ENCODE data around the gene DEPDC1.

DEPDC1 gene

DNA sequence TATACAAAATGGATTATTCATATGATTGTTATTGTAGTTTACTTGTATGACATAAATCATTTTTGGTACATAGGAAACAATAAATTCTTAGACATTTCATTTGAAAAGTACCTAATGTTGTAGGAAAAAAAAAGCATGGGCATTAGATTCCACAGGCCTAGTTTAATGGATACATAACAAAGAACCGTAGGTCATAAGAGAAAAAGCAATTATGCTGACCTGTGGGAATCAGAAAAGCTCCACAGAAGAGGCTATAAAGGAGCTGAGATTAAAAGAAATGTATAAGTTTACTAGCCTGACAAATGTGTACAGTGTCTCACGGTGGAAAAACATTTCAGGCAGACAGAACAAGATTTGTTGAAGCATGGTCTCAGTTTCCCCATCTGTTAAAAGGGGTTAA, 3.7 kb downstream of the DEPDC1 start:
- TF ChIP-seq GATA2 (IDR thresholded peaks at IDR 0.05; ENCODE audit: low read depth, low read length) (no peak), GATA3 (IDR thresholded peaks at IDR 0.05; ENCODE audit: low read depth, low read length) (no peak)

DNA sequence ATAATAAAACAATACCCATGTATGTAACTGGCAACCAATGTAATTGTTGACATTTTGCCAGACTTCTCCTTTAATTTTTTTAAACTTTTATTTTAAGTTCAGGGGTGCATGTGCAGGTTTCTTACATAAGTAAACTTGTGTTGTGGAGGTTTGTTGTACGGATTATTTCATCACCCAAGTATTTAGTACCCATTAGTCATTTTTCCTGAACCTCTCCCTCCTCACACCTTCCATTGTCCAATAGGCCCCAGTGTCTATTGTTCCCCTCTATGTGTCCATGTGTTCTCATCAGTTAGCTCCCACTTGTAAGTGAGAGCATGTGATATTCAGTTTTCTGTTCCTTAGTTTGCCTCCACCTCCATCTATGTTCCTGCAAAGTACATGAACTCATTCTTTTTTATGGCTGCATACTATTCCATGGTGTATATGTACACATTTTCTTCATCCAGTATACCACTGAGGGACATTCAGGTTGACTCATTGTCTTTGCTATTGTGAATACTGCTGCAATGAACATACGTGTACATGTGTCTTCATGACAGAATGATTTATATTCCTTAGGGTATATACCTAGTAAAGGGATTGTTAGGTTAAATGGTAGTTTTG, 6.7 kb downstream of the DEPDC1 start:
- no peak for TF ChIP-seq GATA2 (IDR thresholded peaks at IDR 0.05; ENCODE audit: low read depth, low read length)
- no peak for TF ChIP-seq GATA3 (IDR thresholded peaks at IDR 0.05; ENCODE audit: low read depth, low read length)

DNA sequence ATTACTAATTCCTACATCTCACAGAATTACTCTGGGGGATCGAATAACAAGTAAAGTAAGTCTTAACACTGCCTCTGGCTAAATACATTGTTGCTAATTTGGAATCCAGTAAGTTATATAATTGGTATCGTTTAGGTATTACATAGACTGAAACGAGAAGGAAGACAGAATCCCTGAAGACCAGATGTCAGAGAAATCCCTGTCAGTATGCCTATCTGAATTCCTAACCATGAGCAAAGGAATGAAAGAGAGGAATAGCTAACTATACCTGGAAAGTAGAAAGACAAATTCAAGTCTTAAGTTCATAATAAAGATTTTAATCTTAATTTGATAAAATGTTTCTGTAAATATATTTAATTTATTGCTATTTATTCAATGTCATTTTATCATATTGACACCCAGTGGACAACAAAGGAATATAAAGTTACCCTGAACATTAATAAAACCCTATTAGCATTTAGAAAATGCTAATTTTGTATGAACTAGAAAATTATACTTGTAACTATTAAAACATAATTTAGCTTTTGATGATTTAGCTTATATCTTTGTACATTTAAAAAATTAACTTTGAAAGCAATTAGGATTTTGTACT, 11.4 kb downstream of the DEPDC1 start:
- TF ChIP-seq GATA3 (IDR thresholded peaks at IDR 0.05; ENCODE audit: low read depth, low read length) (no peak), GATA2 (IDR thresholded peaks at IDR 0.05; ENCODE audit: low read depth, low read length) (no peak)

DNA sequence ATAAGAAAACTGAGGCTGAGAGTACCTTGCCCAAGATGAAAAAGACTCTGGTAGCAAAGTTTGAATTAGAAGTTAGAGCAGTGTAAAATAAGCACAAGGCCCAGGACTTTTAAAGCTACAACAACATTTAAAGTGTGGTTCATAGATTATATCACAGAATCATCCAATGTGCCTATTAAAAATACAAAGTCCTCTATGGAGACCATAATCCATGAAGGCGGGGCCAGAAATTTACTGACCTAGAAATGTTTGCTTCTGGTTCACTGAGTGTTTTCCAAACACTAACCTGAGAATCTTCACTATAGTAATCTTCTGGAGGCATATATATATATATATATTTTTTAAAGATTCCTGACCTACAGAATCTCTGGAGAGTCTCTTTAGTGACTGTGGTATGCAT, 12.3 kb downstream of the DEPDC1 start:
- TF ChIP-seq GATA3 (IDR thresholded peaks at IDR 0.05; ENCODE audit: low read depth, low read length) (no peak), GATA2 (IDR thresholded peaks at IDR 0.05; ENCODE audit: low read depth, low read length) (no peak)

DNA sequence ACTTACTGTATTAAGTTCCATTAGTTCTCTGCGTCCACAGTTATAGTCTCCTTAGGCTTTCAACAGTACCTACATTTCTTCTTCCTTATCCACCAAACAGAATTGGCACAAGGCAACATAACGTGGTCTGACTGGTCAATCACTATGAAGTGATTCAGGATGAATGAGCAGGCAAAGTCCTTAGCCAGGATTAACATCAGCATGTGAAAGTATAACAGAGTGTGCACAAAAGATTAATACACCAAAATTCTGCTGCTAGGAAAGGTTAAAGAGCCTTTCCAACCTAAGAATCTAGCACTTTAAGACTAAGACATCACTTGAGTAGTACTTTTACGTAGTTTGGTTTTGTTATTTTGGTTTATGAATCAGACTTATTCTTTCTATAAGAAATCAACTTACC, 15.8 kb downstream of the DEPDC1 start:
- TF ChIP-seq GATA3 (IDR thresholded peaks at IDR 0.05; ENCODE audit: low read depth, low read length) (no peak), GATA2 (IDR thresholded peaks at IDR 0.05; ENCODE audit: low read depth, low read length) (no peak)

DNA sequence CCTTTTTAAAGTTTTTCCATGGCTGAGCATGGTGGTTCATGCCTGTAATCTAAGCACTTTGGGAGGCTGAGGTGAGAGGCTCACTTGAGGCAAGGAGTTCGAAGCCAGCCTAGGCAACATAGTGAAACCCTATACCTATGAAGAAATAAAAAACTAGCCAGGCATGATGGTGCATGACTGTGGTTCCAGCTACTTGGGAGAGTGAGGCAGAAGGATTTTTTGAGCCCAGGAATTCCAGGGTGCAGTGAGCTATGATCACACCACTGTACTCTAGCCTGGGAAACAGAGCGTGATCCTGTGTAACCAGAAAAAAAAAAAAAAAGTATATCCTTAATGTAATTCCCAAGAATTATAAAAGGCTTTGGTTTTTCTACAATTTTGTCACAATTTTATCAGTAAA, 17.4 kb downstream of the DEPDC1 start:
- TF ChIP-seq GATA3 (IDR thresholded peaks at IDR 0.05; ENCODE audit: low read depth, low read length): no peak
- no peak for TF ChIP-seq GATA2 (IDR thresholded peaks at IDR 0.05; ENCODE audit: low read depth, low read length)

DNA sequence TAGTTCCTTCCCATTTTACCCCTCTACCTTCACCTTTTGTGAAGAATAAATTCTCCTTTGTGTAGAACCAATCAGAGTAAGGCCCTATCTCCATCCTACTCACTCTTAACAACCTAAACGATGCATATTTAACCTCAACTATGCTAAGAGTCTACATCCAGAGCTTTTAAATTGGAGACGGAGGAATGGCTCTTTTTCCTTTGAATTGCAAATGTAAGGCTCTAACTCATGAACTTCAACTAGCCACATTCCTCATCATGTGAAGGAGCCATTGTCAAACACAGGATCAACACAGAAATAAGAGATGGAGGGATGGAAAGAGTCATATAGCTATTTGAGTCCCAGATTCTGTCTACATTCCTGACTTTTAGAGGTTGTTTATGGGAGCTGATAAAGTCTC, 18.2 kb downstream of the DEPDC1 start:
- no peak for TF ChIP-seq GATA3 (IDR thresholded peaks at IDR 0.05; ENCODE audit: low read depth, low read length)
- TF ChIP-seq GATA2 (IDR thresholded peaks at IDR 0.05; ENCODE audit: low read depth, low read length): no peak

DNA sequence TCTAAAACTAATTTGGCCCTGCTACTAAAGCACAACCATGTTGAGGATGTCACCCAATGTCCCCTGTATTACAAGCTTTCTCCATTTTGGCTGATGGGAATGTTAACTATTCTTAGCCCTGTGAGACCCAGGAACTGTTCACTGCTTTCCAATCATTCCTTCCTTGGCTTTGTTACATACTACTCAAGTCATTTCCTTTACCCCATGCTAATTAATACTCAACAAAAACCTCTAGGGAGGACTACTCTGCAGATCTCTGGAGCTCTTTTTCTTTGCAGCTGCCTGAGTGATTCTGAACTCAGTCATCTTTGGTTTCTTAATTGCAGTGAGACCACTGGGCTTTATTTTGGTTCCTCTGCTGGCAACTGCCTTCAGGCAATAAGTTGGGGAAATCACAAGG, 23.8 kb downstream of the DEPDC1 start:
- TF ChIP-seq GATA2 (IDR thresholded peaks at IDR 0.05; ENCODE audit: low read depth, low read length): no peak
- TF ChIP-seq GATA3 (IDR thresholded peaks at IDR 0.05; ENCODE audit: low read depth, low read length): no peak

DNA sequence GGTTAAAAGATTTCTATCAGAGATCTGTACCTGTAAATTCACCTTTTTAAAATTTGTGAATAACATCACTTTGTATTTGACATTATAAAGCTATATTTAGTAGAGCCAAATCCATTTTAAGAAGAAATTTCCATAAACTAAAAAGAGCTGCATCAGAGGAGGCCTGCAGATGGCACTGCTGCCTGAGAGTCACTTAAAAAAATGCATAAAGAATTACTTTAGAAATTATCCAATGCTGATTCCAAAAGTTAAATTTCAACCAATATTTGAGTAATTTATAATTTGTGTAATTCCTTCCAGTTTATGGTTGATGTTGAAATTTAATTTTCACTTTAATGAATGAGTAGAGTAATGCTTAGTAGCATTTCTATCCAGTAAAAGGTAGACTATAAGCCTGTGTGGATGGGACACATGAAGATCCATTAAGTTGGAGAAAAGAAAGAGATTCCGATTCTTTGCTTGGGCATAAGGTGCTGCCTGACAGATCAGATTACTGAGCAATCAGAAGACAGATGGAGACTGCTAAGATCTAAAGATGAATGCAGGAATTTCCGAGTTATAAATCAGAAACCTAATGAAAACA, 26.4 kb downstream of the DEPDC1 start:
- TF ChIP-seq GATA2 (IDR thresholded peaks at IDR 0.05; ENCODE audit: low read depth, low read length) (no peak), GATA3 (IDR thresholded peaks at IDR 0.05; ENCODE audit: low read depth, low read length) (no peak)

DNA sequence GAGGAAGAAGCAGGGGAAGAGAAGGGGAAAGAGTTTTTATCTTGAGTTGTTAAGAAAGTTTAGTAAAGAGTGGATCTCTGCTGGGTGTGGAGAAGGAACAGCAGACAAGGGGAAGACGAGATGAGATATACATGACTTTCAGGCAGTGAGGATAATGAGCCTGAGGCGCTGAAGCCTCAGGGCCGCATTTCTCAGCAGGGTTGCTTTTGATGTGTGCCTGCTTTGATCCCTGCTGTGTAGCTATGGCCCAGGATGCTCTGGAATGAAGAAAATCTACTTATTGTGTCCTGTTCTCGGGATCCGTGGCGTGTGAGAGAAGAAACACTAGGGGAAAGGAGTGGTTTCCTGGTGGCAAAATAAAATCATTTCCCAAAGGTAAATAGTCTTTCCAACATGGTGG, 32.0 kb downstream of the DEPDC1 start:
- TF ChIP-seq GATA3 (IDR thresholded peaks at IDR 0.05; ENCODE audit: low read depth, low read length) (no peak), GATA2 (IDR thresholded peaks at IDR 0.05; ENCODE audit: low read depth, low read length) (no peak)

DNA sequence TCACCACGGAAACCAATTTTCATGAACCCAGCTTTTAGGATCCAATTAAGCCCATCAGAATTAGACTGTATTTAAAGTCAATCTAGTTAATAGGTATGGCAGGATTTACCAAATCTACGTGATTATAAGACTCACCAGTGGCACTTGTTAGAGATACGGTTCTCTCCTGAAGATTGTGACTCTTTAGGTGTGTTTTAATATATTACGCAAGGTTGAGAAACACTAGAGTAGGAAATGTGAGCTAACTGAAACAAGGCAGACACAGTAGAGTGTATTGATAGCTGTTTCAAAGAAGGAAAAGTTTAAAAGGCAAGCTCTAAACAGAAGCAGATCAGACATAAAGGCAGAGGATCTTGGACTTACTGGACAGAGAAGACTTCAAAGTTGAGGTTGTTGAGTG, 35.9 kb downstream of the DEPDC1 start:
- TF ChIP-seq GATA2 (IDR thresholded peaks at IDR 0.05; ENCODE audit: low read depth, low read length) (no peak), GATA3 (IDR thresholded peaks at IDR 0.05; ENCODE audit: low read depth, low read length) (no peak)

DNA sequence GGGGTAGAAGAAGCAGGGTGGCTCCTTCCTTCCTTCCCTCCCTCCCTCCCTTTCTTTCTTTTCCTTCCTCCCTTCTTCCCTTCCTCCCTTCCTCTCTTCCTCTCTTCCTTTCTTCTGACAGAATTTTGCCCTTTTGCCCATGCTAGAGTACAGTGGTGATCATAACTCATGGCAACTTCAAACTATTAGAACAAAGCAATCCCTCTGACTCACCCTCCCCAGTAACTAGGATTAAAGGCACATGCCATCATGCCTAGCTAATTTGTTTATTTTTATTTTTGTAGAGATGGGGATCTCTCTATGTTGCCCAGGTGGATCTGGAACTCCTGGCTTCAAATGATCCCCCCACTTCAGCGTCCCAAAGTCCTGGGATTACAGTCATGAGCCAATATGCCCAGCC, 37.1 kb downstream of the DEPDC1 start:
- TF ChIP-seq GATA2 (IDR thresholded peaks at IDR 0.05; ENCODE audit: low read depth, low read length) (no peak), GATA3 (IDR thresholded peaks at IDR 0.05; ENCODE audit: low read depth, low read length) (no peak)

DNA sequence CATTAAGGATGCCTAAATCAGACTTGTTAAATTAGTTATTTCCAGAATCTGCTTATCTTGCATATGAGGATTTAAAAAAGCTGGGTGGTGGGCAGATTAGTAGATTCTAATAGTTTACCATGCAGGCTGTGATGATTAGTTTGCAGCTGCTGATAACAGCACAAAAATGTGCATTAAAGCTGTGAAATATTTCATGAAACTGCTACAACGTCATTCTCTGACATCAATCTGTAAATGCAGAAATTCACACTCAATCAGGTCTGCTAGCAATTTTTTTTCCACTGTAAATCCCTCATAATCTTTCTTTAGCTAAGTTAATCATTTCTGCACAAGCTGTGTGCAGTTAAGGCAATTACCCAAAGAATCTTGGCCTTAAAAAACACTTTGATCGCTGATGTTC, 37.8 kb downstream of the DEPDC1 start:
- TF ChIP-seq GATA3 (IDR thresholded peaks at IDR 0.05; ENCODE audit: low read depth, low read length) (no peak), GATA2 (IDR thresholded peaks at IDR 0.05; ENCODE audit: low read depth, low read length) (no peak)

DNA sequence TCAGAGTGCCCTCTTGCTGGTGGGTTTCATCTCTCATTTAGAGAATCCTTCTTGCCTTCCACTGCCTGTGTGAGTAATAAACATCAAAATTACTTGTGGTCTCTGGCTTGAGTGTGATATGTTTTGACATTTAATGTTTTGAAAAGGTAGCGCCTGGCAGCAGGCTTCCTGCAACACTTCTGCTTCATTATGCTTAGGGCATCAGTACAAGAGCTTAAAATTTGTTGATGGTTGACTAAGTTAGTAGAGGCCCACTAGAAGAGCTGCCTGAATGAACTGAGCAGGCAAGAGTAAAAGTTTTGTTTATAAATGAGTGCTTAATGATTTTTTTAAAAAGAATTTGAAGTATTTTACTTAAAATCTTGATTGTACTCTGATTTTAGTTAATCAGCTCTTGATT, 40.7 kb downstream of the DEPDC1 start:
- TF ChIP-seq GATA2 (IDR thresholded peaks at IDR 0.05; ENCODE audit: low read depth, low read length) (no peak), GATA3 (IDR thresholded peaks at IDR 0.05; ENCODE audit: low read depth, low read length) (no peak)

DNA sequence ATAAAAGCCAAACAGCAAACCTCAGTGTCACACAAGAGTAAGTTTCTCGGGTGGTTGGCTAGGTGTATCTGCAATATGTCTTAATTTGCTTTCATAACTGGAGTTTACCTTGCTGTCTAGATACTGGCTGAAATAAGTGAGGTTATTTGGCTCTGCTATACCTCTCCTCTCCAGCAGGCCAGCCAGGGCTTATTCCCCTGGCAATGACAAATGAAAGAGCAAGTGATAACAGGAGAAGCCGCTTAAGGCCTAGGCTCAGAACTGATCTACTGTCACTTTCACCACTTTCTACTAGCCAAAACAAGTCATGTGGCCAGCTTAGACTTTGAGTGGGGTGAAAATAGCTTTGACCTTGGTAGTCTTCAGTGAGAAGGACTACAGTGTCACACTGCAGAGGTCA, 42.3 kb downstream of the DEPDC1 start:
- TF ChIP-seq GATA2 (IDR thresholded peaks at IDR 0.05; ENCODE audit: low read depth, low read length) (no peak), GATA3 (IDR thresholded peaks at IDR 0.05; ENCODE audit: low read depth, low read length) (no peak)
